ENCODE data around the gene HELB. TPM values are rescaled to one million over a fixed set of nuclear protein-coding genes. Genes with fewer than 3 reads are reported as not detected.

HELB gene
- total and polyA plus RNA-seq, 2 of the 4 experiments (the other 2 are of a cell fraction), result 0.72 to 2.9 TPM

DNA sequence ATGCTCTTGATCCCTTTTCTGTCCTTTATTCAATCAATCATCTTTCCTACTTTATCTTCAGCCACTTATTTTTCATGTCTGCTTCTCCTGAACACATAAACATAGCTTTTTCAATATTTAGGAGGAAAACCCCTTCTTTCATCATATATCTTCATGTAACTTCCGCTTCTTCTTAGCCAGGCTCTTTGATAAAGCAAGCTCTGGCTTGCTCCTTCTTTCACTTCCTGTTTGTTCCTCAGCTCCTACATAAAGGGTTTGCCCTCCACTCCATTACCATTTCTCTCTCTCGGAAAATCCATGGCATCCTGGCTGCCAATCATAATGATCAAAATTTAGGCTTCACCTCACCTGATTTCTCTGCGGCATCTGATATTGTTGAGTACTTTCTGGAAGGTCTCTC lies 33.7 kb upstream of the HELB start:
- in situ Hi-C loops (cut with MboI; ENCODE audit: low sequenced_read_pairs), result no loop called here

More for the DNA sequence above, 33.7 kb upstream of the HELB start:
- H3K18ac ChIP-seq (ENCODE audit: low read depth, low read length), result no peak overlapping the region
- no peak overlapping the region for H3K14ac ChIP-seq (replicated peaks; ENCODE audit: low read depth, low read length)
- no peak overlapping the region for H2BK15ac ChIP-seq (ENCODE audit: low read depth, low read length)
- no peak overlapping the region for H4K5ac ChIP-seq (ENCODE audit: low read depth, low read length)
- H2AK5ac ChIP-seq (ENCODE audit: low read depth, low read length), result no peak overlapping the region
- no peak overlapping the region for H2BK20ac ChIP-seq (ENCODE audit: low read depth, low read length)
- ATAC-seq (ENCODE audit: low read depth) (no peak), DNase-seq (no peak)
- no peak overlapping the region for H3K9ac ChIP-seq (ENCODE audit: low read depth, low read length)
- no peak overlapping the region for H3K4me2 ChIP-seq (ENCODE audit: low read depth, low read length)
- ChIA-PET POLR2A (ENCODE audit: unreplicated experiment) (no interaction called here), CTCF (interaction anchor here (2.3 kb wide), 1 partner anchor 139 kb away, joined by 13 read pairs; no protein-coding TSS in a partner anchor)
- no peak overlapping the region for H3K4ac ChIP-seq (ENCODE audit: low read depth, low read length)
- no peak overlapping the region for H3K27ac ChIP-seq (ENCODE audit: insufficient read depth, low read length)
- H2AK9ac ChIP-seq (replicated peaks; ENCODE audit: low read depth, low read length, poor library complexity), result no peak overlapping the region
- no peak overlapping the region for H3K23ac ChIP-seq (ENCODE audit: low read depth, low read length)
- TF ChIP-seq MAZ (IDR thresholded peaks at IDR 0.05; ENCODE audit: borderline replicate concordance, low read depth, low read length) (no peak), SMC3 (IDR thresholded peaks at IDR 0.05; ENCODE audit: low read depth, low read length) (no peak), MXI1 (IDR thresholded peaks at IDR 0.05; ENCODE audit: borderline replicate concordance, low read depth, low read length) (no peak), RAD21 (IDR thresholded peaks at IDR 0.05; ENCODE audit: low read length) (no peak), RFX5 (IDR thresholded peaks at IDR 0.05; ENCODE audit: low read depth, low read length) (no peak)
- TF ChIP-seq, protein P1, sequence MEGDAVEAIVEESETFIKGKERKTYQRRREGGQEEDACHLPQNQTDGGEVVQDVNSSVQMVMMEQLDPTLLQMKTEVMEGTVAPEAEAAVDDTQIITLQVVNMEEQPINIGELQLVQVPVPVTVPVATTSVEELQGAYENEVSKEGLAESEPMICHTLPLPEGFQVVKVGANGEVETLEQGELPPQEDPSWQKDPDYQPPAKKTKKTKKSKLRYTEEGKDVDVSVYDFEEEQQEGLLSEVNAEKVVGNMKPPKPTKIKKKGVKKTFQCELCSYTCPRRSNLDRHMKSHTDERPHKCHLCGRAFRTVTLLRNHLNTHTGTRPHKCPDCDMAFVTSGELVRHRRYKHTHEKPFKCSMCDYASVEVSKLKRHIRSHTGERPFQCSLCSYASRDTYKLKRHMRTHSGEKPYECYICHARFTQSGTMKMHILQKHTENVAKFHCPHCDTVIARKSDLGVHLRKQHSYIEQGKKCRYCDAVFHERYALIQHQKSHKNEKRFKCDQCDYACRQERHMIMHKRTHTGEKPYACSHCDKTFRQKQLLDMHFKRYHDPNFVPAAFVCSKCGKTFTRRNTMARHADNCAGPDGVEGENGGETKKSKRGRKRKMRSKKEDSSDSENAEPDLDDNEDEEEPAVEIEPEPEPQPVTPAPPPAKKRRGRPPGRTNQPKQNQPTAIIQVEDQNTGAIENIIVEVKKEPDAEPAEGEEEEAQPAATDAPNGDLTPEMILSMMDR (conservative IDR thresholded peaks at IDR 0.05; ENCODE audit: low read depth, low read length), result no peak
- H3K36me3 ChIP-seq (ENCODE audit: control insufficient read depth, insufficient read depth, low read length), result no peaks in the 10 kb centered on the region
- no peaks in the 10 kb centered on the region for H3K4me1 ChIP-seq (ENCODE audit: control insufficient read depth, insufficient read depth, low read length)
- no peak overlapping the region for H3K4me3 ChIP-seq (ENCODE audit: insufficient read depth, low read depth, low read length)
- H3K9me3 ChIP-seq (ENCODE audit: control insufficient read depth, insufficient read depth, low read length), result no peaks in the 10 kb centered on the region
- no peak overlapping the region for H4K8ac ChIP-seq (ENCODE audit: low read depth in 2 of 2, low read length in 2 of 2)
- H2AFZ ChIP-seq (replicated peaks; ENCODE audit: low read length, poor library complexity), result no peak overlapping the region
- no TSS peak for BruUV-seq (replicated peaks)
- no CpG with 5 or more reads among the region's 3 CpGs for WGBS, 2 experiments (ENCODE audit: extremely low coverage in 2 of 2, insufficient read length in 1 of 2)
- peaks cover 14% of the 10 kb centered on the region for H3K27me3 ChIP-seq (ENCODE audit: control insufficient read depth, insufficient read depth, low read length)
- H3K9me1 ChIP-seq (ENCODE audit: insufficient read depth, low read length), result no peaks in the 10 kb centered on the region
- H3K79me1 ChIP-seq (ENCODE audit: low read depth in 1 of 2, low read length in 2 of 2), result no peaks in the 10 kb centered on the region
- dilution Hi-C loops (cut with HindIII; ENCODE audit: low sequenced_read_pairs, unreplicated experiment), result no loop called here
- no peak overlapping the region for H2BK5ac ChIP-seq (ENCODE audit: low read depth, low read length, poor library complexity, severe bottlenecking)
- H4K91ac ChIP-seq (ENCODE audit: insufficient read depth, low read depth, low read length), result no peak overlapping the region
- no peaks in the 10 kb centered on the region for H4K20me1 ChIP-seq (ENCODE audit: insufficient read depth, low read length)
- H2BK120ac ChIP-seq (ENCODE audit: low read depth, low read length), result no peak overlapping the region
- H3K56ac ChIP-seq (ENCODE audit: extremely low read depth, insufficient read depth, low read length), result no peak overlapping the region
- intact Hi-C loops (cut with micrococcal nuclease), result loop anchor here (2.0 kb wide), 1 partner anchor 426 kb away; no protein-coding TSS in a partner anchor
